Measurements from ENCODE around the gene TOR1AIP2. TPM values are rescaled to one million over a fixed set of nuclear protein-coding genes. Genes with fewer than 3 reads are reported as not detected.

Gene TOR1AIP2
- total RNA-seq, 1 experiment from 2014 or later, result 73.9 TPM

DNA sequence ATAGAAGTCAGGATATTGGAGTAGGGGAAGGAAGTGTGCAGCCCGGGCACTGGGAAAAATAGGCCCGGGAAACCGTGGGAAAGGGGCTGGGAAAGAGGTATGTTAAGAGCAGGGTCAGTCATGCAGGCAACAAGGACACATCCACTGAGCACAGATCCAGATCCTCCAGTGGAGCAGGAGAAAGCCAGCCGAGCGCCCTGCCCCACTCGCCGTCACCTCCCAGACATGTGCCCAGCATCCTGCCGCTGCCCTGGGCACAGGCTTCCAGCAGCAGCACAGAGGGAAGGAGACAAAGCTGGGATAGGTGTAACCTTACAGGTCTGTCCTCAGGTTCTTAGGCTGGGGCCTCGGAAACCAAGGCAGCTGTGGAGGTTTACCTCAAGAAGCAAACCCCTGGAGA is 70.3 kb downstream of the TOR1AIP2 start:
- H3K27ac ChIP-seq (ENCODE audit: insufficient read length, low read depth, low read length), result no peak overlapping the region
- no peak overlapping the region for H4K5ac ChIP-seq (ENCODE audit: insufficient read length, low read depth, low read length)
- H3T11ph ChIP-seq (ENCODE audit: low read length), result no peak overlapping the region
- no peak overlapping the region for H3K56ac ChIP-seq (ENCODE audit: insufficient read length, low read depth, low read length)
- no peak overlapping the region for H3K23ac ChIP-seq (ENCODE audit: insufficient read length, low read depth, low read length)
- no peak overlapping the region for H2BK15ac ChIP-seq (ENCODE audit: low read depth, low read length)
- H4K8ac ChIP-seq (replicated peaks; ENCODE audit: insufficient read length, low read depth, low read length), result no peak overlapping the region
- H2BK5ac ChIP-seq (ENCODE audit: insufficient read length, low read length), result no peak overlapping the region
- H2AFZ ChIP-seq (ENCODE audit: low read length), result no peak overlapping the region
- no peak overlapping the region for H2BK120ac ChIP-seq (ENCODE audit: low read depth, low read length, poor library complexity, severe bottlenecking)
- Mint-ChIP-seq H3K27me3 (ENCODE audit: low read depth) (peaks cover 12% of the 10 kb centered on the region), H3K36me3 (ENCODE audit: insufficient read depth in 1 of 3, low read depth in 3 of 3) (no peaks in the 10 kb centered on the region; a peak in 1 of 7 replicates), H3K4me1 (peaks cover 2 to 5% of the 10 kb centered on the region in 2 experiments; a peak in 1 of 4 replicates), H3K27ac (no peak overlapping the region; a peak in 1 of 7 replicates), H3K4me3 (no peak overlapping the region), H3K9me3 (no peaks in the 10 kb centered on the region; a peak in 1 of 5 replicates)
- no peak for DNase-seq
- H3K23me2 ChIP-seq (ENCODE audit: insufficient read length, low read depth, low read length, poor library complexity, severe bottlenecking), result no peaks in the 10 kb centered on the region
- no peak overlapping the region for H2BK20ac ChIP-seq (ENCODE audit: low read depth, low read length, poor library complexity, severe bottlenecking)
- no peak overlapping the region for H2BK12ac ChIP-seq (ENCODE audit: insufficient read length, low read depth, low read length)
- H3K79me2 ChIP-seq (ENCODE audit: insufficient read depth, low read length), result no peaks in the 10 kb centered on the region
- no peaks in the 10 kb centered on the region for H4K20me1 ChIP-seq (ENCODE audit: control insufficient read depth, insufficient read depth, insufficient read length)
- no peaks in the 10 kb centered on the region for H3K79me1 ChIP-seq (ENCODE audit: insufficient read depth, low read depth, low read length, poor library complexity, severe bottlenecking)
- no peaks in the 10 kb centered on the region for H3K27me3 ChIP-seq (ENCODE audit: insufficient read depth, low read length)
- no peak overlapping the region for H3K4ac ChIP-seq (ENCODE audit: low read depth, low read length)
- H3K9ac ChIP-seq (ENCODE audit: extremely low read depth, insufficient read length, low read length), result no peak overlapping the region
- no peaks in the 10 kb centered on the region for H3K9me3 ChIP-seq (ENCODE audit: control insufficient read depth, low read depth, low read length)
- H3K14ac ChIP-seq (ENCODE audit: insufficient read depth, low read length), result no peak overlapping the region
- no peaks in the 10 kb centered on the region for H3K4me1 ChIP-seq (ENCODE audit: insufficient read depth, low read length)
- H3K4me2 ChIP-seq (ENCODE audit: insufficient read depth, insufficient read length, low read length), result no peak overlapping the region
- H2AK5ac ChIP-seq (ENCODE audit: insufficient read length, low read length), result no peak overlapping the region
- WGBS (ENCODE audit: extremely low coverage, insufficient read length, low lambda C conversion rate), result no CpG with 5 or more reads among the region's 9 CpGs
- TF ChIP-seq CTCF (conservative IDR thresholded peaks at IDR 0.05), result no peak
- no peak overlapping the region for H4K91ac ChIP-seq (ENCODE audit: insufficient read length, low read depth, low read length)
- no peak overlapping the region for H3K18ac ChIP-seq (ENCODE audit: insufficient read length, low read depth, low read length)

Measured in H9 (cell line).